Ovary (tissue), 3 donors: ENCODE data around the gene CLOCK.

Experiments used
- POLR2A ChIP-seq: fragments of 450-650 bp; IDR thresholded peaks from one replicate; pipeline ENCODE4 v1.6.1; 2017; ENCODE audit warnings: antibody characterized with exemption, mild to moderate bottlenecking, moderate library complexity
- TF ChIP-seq, protein P1 (sequence below), 3 donors: fragments of 450-650 bp in 2 of 3; fragments of 200-600 bp in 1 of 3; IDR thresholded peaks; one replicate each; pipeline versions ENCODE4 v1.5.1 to v1.8.0; 2016 to 2022; ENCODE audit warnings: antibody characterized with exemption in 3 of 3, mild to moderate bottlenecking in 1 of 3
- donor health status: DM: no; HTN: no; CAD: no.

- TF ChIP-seq, protein P1, sequence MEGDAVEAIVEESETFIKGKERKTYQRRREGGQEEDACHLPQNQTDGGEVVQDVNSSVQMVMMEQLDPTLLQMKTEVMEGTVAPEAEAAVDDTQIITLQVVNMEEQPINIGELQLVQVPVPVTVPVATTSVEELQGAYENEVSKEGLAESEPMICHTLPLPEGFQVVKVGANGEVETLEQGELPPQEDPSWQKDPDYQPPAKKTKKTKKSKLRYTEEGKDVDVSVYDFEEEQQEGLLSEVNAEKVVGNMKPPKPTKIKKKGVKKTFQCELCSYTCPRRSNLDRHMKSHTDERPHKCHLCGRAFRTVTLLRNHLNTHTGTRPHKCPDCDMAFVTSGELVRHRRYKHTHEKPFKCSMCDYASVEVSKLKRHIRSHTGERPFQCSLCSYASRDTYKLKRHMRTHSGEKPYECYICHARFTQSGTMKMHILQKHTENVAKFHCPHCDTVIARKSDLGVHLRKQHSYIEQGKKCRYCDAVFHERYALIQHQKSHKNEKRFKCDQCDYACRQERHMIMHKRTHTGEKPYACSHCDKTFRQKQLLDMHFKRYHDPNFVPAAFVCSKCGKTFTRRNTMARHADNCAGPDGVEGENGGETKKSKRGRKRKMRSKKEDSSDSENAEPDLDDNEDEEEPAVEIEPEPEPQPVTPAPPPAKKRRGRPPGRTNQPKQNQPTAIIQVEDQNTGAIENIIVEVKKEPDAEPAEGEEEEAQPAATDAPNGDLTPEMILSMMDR (IDR thresholded peaks at IDR 0.05): no peak
- TF ChIP-seq POLR2A: no peak
Observed at GRCh38 chr4:55380576-55380975, 166.1 kb downstream of the CLOCK start.
